ENCODE data around the gene CHRNA5.
"Not testable (repeated sequence)": the region's sequence is repeated elsewhere in the genome, so short reads cannot be mapped to it uniquely, and the experiment has no call there.

Gene CHRNA5

GRCh38 chr15:78564743-78565096 lies 600 bp upstream of the CHRNA5 start:
- in situ Hi-C loops (cut with MboI; ENCODE audit: low sequenced_read_pairs): no loop called here

GRCh38 chr15:78565951-78566774 lies 843 bp downstream of the CHRNA5 start:
- in situ Hi-C loops (cut with MboI; ENCODE audit: low sequenced_read_pairs): no loop called here

- in situ Hi-C loops (cut with MboI; ENCODE audit: low sequenced_read_pairs): no loop called here
These were observed 2.2 kb downstream of the CHRNA5 start for GRCh38 chr15:78567531-78567930.

GRCh38 chr15:78570710-78571109 lies 5.4 kb downstream of the CHRNA5 start:
- in situ Hi-C loops (cut with MboI; ENCODE audit: low sequenced_read_pairs): no loop called here

GRCh38 chr15:78571382-78571781 lies 6.1 kb downstream of the CHRNA5 start:
- in situ Hi-C loops (cut with MboI; ENCODE audit: low sequenced_read_pairs): no loop called here

- in situ Hi-C loops (cut with MboI; ENCODE audit: low sequenced_read_pairs): no loop called here
These were observed 8.1 kb downstream of the CHRNA5 start for GRCh38 chr15:78573416-78573815.

GRCh38 chr15:78574944-78575343 lies 9.6 kb downstream of the CHRNA5 start:
- in situ Hi-C loops (cut with MboI; ENCODE audit: low sequenced_read_pairs): no loop called here

- in situ Hi-C loops (cut with MboI; ENCODE audit: low sequenced_read_pairs): no loop called here
These were observed 32.3 kb downstream of the CHRNA5 start for GRCh38 chr15:78597583-78597982.

GRCh38 chr15:78598348-78598747 lies 33.0 kb downstream of the CHRNA5 start:
- in situ Hi-C loops (cut with MboI; ENCODE audit: low sequenced_read_pairs): no loop called here

- in situ Hi-C loops (cut with MboI; ENCODE audit: low sequenced_read_pairs): no loop called here
These were observed 33.9 kb downstream of the CHRNA5 start for GRCh38 chr15:78599189-78599588.

GRCh38 chr15:78603467-78603866 lies 38.1 kb downstream of the CHRNA5 start:
- in situ Hi-C loops (cut with MboI; ENCODE audit: low sequenced_read_pairs): no loop called here

- in situ Hi-C loops (cut with MboI; ENCODE audit: low sequenced_read_pairs): no loop called here
These were observed 39.1 kb downstream of the CHRNA5 start for GRCh38 chr15:78604420-78604819.

- in situ Hi-C loops (cut with MboI; ENCODE audit: low sequenced_read_pairs): no loop called here
These were observed 39.9 kb downstream of the CHRNA5 start for GRCh38 chr15:78605201-78605600.

GRCh38 chr15:78605680-78606079 lies 40.4 kb downstream of the CHRNA5 start:
- in situ Hi-C loops (cut with MboI; ENCODE audit: low sequenced_read_pairs): no loop called here

- in situ Hi-C loops (cut with MboI; ENCODE audit: low sequenced_read_pairs): not testable (repeated sequence)
These were observed 44.2 kb downstream of the CHRNA5 start for GRCh38 chr15:78609551-78609950.

GRCh38 chr15:78614021-78614420 lies 48.7 kb downstream of the CHRNA5 start:
- in situ Hi-C loops (cut with MboI; ENCODE audit: low sequenced_read_pairs): no loop called here

- in situ Hi-C loops (cut with MboI; ENCODE audit: low sequenced_read_pairs): no loop called here
These were observed 49.9 kb downstream of the CHRNA5 start for GRCh38 chr15:78615151-78615589.

GRCh38 chr15:78616506-78616905 lies 51.2 kb downstream of the CHRNA5 start:
- in situ Hi-C loops (cut with MboI; ENCODE audit: low sequenced_read_pairs): no loop called here

GRCh38 chr15:78617076-78617475 lies 51.8 kb downstream of the CHRNA5 start:
- in situ Hi-C loops (cut with MboI; ENCODE audit: low sequenced_read_pairs): no loop called here

- in situ Hi-C loops (cut with MboI; ENCODE audit: low sequenced_read_pairs): no loop called here
These were observed 52.2 kb downstream of the CHRNA5 start for GRCh38 chr15:78617516-78617915.

- in situ Hi-C loops (cut with MboI; ENCODE audit: low sequenced_read_pairs): no loop called here
These were observed 52.7 kb downstream of the CHRNA5 start for GRCh38 chr15:78618064-78618463.

- in situ Hi-C loops (cut with MboI; ENCODE audit: low sequenced_read_pairs): no loop called here
These were observed 53.2 kb downstream of the CHRNA5 start for GRCh38 chr15:78618490-78618934.
